Ishikawa (cell line): ENCODE data around the gene OSBPL10.

Source experiments
- CEBPB ChIP-seq: IDR thresholded peaks from 2 replicates; pipeline ENCODE4 v1.6.1; 2012
- CREB1 ChIP-seq: IDR thresholded peaks from 2 replicates; pipeline ENCODE4 v1.6.1; 2012; ENCODE audit warnings: low read depth
- EGR1 ChIP-seq: IDR thresholded peaks from 2 replicates; pipeline ENCODE4 v1.6.1; 2012
- EP300 ChIP-seq: IDR thresholded peaks from 2 replicates; pipeline ENCODE4 v1.6.1; 2012; ENCODE audit warnings: borderline replicate concordance
- FOXM1 ChIP-seq: IDR thresholded peaks from 2 replicates; pipeline ENCODE4 v1.6.1; 2012; ENCODE audit warnings: low read depth, borderline replicate concordance
- NFIC ChIP-seq: IDR thresholded peaks from 2 replicates; pipeline ENCODE4 v1.6.1; 2012
- RAD21 ChIP-seq: IDR thresholded peaks from 2 replicates; pipeline ENCODE4 v1.6.1; 2012; ENCODE audit warnings: low read depth
- TAF1 ChIP-seq: IDR thresholded peaks from 2 replicates; pipeline ENCODE4 v1.6.1; 2012; ENCODE audit warnings: low read depth, mild to moderate bottlenecking
- TCF12 ChIP-seq: IDR thresholded peaks from 2 replicates; pipeline ENCODE4 v1.6.1; 2012; ENCODE audit warnings: low read depth
- TEAD4 ChIP-seq: IDR thresholded peaks from 2 replicates; pipeline ENCODE4 v1.6.1; 2012
- YY1 ChIP-seq: IDR thresholded peaks from 2 replicates; pipeline ENCODE4 v1.6.1; 2012; ENCODE audit warnings: low read depth
- ZBTB7A ChIP-seq: IDR thresholded peaks from 2 replicates; pipeline ENCODE4 v1.6.1; 2012; ENCODE audit warnings: low read depth
- TF ChIP-seq, protein P1 (sequence below): IDR thresholded peaks from 2 replicates; pipeline ENCODE4 v1.6.1; 2012
- TF ChIP-seq, protein P2 (sequence below): IDR thresholded peaks from 2 replicates; pipeline ENCODE4 v1.6.1; 2012; ENCODE audit warnings: low read depth, mild to moderate bottlenecking
- TF ChIP-seq, protein P3 (sequence below): IDR thresholded peaks from 2 replicates; pipeline ENCODE4 v1.6.1; 2012

OSBPL10 gene

DNA sequence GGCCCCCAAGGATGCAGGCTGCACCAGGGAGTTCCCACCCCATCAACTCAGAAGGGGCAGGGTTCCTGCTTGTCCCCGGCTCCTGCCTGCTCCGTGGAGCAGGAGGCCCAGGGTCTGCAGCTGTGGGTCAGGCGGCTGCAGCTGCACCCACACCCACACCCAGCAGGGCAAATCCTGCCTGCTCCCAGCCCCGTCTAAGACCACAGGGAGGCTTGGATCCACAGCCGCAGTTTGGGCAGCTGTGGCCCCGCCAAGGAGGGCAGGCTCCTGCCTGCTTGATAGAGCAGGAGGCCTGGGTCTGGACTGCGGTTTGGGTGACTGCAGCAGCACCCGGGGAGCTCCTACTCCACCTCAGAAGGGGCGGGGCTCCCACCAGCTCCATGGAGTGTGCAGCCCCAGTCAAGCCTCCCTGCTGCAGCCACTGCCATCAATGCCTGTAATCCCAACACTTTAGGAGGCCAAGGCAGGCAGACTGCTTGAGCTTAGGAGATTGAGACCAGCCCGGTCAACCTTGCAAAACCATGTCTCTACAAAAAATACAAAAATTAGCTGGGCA, 163.6 kb downstream of the OSBPL10 start:
- TF ChIP-seq ZBTB7A = no peak
- TF ChIP-seq CEBPB = no peak
- TF ChIP-seq TEAD4 = no peak
- TF ChIP-seq CREB1 = no peak
- TF ChIP-seq, protein P1, sequence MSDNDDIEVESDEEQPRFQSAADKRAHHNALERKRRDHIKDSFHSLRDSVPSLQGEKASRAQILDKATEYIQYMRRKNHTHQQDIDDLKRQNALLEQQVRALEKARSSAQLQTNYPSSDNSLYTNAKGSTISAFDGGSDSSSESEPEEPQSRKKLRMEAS = no peak
- TF ChIP-seq EGR1 = no peak
- TF ChIP-seq EP300 = no peak
- TF ChIP-seq TAF1 = no peak
- TF ChIP-seq RAD21 = no peak
- no peak for TF ChIP-seq FOXM1
- TF ChIP-seq, protein P2, sequence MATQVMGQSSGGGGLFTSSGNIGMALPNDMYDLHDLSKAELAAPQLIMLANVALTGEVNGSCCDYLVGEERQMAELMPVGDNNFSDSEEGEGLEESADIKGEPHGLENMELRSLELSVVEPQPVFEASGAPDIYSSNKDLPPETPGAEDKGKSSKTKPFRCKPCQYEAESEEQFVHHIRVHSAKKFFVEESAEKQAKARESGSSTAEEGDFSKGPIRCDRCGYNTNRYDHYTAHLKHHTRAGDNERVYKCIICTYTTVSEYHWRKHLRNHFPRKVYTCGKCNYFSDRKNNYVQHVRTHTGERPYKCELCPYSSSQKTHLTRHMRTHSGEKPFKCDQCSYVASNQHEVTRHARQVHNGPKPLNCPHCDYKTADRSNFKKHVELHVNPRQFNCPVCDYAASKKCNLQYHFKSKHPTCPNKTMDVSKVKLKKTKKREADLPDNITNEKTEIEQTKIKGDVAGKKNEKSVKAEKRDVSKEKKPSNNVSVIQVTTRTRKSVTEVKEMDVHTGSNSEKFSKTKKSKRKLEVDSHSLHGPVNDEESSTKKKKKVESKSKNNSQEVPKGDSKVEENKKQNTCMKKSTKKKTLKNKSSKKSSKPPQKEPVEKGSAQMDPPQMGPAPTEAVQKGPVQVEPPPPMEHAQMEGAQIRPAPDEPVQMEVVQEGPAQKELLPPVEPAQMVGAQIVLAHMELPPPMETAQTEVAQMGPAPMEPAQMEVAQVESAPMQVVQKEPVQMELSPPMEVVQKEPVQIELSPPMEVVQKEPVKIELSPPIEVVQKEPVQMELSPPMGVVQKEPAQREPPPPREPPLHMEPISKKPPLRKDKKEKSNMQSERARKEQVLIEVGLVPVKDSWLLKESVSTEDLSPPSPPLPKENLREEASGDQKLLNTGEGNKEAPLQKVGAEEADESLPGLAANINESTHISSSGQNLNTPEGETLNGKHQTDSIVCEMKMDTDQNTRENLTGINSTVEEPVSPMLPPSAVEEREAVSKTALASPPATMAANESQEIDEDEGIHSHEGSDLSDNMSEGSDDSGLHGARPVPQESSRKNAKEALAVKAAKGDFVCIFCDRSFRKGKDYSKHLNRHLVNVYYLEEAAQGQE = no peak
- TF ChIP-seq NFIC = no peak
- TF ChIP-seq TCF12 = no peak
- no peak for TF ChIP-seq YY1
- TF ChIP-seq, protein P3, sequence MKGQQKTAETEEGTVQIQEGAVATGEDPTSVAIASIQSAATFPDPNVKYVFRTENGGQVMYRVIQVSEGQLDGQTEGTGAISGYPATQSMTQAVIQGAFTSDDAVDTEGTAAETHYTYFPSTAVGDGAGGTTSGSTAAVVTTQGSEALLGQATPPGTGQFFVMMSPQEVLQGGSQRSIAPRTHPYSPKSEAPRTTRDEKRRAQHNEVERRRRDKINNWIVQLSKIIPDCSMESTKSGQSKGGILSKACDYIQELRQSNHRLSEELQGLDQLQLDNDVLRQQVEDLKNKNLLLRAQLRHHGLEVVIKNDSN = no peak

DNA sequence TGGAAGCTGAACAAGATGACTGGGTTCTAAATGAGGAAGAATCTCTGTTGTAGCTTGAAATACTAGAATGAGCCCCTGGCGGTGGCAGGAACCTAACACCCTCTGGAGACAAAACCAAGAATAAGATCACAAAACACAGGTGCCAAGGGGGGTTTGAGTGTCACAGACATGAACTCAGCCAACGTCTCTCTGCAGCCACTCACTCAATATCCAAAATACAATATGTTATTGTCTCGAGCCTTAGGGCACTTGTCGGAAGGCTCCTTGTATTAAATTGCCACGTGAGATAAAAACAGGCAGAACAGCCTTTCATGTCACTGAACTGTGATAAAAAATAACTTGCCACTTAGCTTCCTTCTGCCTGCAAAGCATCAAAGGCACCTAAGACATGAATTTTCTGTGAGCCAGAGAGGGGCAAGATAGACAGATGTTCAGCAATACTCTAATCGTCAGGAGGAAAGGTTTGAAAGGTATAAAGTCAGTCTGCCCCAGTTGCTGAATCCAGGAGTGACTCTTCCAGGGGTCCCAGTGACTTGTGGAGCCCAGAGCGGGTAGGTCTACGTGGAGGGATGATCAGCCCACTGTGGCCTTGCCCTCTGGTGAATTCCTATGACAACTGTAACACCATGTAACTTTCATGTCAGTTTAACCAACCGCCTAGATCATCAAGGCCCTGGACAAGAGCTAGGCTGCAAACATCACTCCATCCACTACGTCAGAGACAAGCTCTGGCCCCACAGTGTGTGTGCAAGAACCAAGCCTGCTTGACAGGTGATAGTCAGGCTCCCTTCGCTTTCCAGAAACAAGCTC, 165.2 kb downstream of the OSBPL10 start:
- TF ChIP-seq, protein P1 = no peak
- TF ChIP-seq CREB1 (no peak), ZBTB7A (no peak)
- TF ChIP-seq, protein P3 = no peak

DNA sequence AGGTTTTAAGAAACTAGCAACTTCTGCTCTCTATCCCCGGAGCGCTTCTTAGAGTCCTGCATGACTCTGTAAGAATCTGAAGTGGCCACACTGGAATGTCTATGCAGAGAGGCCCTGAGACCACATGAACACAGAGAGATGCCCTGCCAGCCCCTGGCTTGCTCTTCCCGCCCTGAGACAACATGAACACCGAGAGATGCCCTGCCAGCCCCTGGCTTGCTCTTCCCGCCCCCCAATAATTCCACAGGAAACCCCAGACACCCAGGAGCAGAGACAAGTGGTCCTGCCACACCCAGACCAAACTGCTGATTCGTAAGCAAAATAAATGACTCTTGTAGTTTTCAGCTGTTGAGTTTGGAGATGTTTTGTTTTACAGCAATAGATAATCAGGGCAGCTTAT, 166.1 kb downstream of the OSBPL10 start:
- TF ChIP-seq CEBPB = no peak
- no peak for TF ChIP-seq ZBTB7A
- no peak for TF ChIP-seq EGR1
- TF ChIP-seq TCF12 = no peak

DNA sequence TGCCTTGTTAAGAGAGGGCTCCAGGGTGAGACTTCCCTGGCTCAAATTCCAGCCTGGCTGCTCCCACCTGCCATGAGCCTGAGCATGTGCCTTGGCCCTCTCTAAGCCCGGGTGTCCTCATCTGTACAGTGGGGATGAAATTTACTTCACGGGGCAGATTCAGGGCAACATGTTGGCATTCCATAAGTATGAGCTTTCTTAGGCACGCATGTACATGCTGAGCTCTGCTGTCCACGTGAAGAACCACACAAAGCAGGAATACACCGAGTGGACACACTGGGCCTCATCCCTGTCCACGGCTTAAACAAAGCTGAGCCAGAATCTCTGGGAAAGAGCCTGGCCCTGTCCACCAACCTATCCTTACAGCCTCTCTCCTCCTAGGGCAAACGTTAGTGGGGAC, 167.4 kb downstream of the OSBPL10 start:
- TF ChIP-seq EP300 = no peak
- TF ChIP-seq ZBTB7A = no peak
- TF ChIP-seq EGR1 = no peak
- TF ChIP-seq YY1 = no peak
- TF ChIP-seq TCF12 = no peak
- no peak for TF ChIP-seq CEBPB
- no peak for TF ChIP-seq NFIC
- TF ChIP-seq, protein P2 = no peak
- no peak for TF ChIP-seq TAF1
- TF ChIP-seq RAD21 = no peak
- TF ChIP-seq FOXM1 = no peak
- TF ChIP-seq, protein P3 = no peak
- TF ChIP-seq TEAD4 = no peak
- TF ChIP-seq, protein P1 = no peak
- TF ChIP-seq CREB1 = no peak

DNA sequence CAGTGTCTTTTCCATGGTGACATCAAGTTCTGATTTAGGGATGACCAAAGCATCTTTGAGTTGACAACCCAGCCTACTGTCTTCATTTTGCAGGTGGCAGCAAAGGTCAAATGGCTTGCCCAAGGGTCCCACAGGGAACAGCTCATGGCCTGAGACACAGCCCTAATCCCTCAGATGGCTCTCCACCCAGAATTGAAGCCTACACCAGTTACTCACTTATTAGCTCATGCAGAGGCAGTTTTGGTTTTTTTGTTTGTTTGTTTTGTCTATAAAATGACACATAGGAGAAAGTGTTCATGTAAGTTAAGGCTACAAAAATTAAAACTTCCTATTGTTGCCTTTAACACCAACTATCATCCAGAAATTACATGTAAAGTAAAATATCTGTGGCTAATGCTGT, 167.9 kb downstream of the OSBPL10 start:
- TF ChIP-seq EGR1 (no peak), EP300 (no peak), TEAD4 (no peak), TAF1 (no peak), CEBPB (no peak), RAD21 (no peak)
- TF ChIP-seq, protein P2 = no peak
